Measurements from ENCODE around the gene ECI2. TPM values are rescaled to one million over a fixed set of nuclear protein-coding genes. Genes with fewer than 3 reads are reported as not detected.

ECI2 gene
- total RNA-seq, 6 experiments from 2014 or later, result 76.4 to 140 (median 111) TPM

DNA sequence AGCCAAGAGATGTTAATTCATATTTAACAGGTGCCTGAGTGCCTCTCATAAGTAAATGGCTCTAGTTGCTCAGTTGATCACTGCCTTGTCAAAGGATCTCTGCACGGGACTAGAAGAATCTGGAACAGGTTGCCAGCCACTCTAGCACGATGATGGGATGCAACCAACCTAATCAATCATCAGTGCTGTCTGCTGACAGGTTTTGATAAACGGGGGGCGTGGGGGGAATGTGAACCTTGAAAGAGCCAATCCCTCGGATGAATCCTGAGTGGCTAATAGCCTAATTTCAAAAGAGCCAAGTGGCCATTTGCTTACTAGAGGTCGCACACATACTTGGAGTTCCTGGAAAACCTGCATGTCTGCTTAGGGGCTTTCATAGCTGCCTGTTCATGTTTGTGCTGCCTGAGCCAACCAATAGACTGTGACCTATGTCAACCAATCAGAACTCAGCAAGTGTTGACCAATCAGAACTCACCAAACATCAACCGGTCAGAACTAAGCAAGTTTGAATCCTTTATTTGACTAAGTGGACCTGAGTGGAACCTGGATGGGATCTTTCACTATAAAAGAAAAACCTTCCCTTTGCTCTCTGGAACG lies 43.5 kb upstream of the ECI2 start:
- intact Hi-C loops (cut with DNase I), result no loop called here
- no peak overlapping the region for H3K27ac ChIP-seq
- WGBS (ENCODE audit: insufficient coverage, low coverage, low lambda C conversion rate, missing lambda C conversion rate), result 85% methylated on average over 4 of the region's 8 CpGs
- H3K9me3 ChIP-seq, result no peaks in the 10 kb centered on the region
- DNase-seq, result no peak
- ATAC-seq, result no peak
- H3K27me3 ChIP-seq, result no peaks in the 10 kb centered on the region
- TF ChIP-seq, protein P1, sequence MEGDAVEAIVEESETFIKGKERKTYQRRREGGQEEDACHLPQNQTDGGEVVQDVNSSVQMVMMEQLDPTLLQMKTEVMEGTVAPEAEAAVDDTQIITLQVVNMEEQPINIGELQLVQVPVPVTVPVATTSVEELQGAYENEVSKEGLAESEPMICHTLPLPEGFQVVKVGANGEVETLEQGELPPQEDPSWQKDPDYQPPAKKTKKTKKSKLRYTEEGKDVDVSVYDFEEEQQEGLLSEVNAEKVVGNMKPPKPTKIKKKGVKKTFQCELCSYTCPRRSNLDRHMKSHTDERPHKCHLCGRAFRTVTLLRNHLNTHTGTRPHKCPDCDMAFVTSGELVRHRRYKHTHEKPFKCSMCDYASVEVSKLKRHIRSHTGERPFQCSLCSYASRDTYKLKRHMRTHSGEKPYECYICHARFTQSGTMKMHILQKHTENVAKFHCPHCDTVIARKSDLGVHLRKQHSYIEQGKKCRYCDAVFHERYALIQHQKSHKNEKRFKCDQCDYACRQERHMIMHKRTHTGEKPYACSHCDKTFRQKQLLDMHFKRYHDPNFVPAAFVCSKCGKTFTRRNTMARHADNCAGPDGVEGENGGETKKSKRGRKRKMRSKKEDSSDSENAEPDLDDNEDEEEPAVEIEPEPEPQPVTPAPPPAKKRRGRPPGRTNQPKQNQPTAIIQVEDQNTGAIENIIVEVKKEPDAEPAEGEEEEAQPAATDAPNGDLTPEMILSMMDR (IDR thresholded peaks at IDR 0.05), result no peak
- TF ChIP-seq POLR2A (IDR thresholded peaks at IDR 0.05), result no peak
- no peaks in the 10 kb centered on the region for H3K36me3 ChIP-seq
- no peaks in the 10 kb centered on the region for H3K4me1 ChIP-seq
- no peak overlapping the region for H3K4me3 ChIP-seq

DNA sequence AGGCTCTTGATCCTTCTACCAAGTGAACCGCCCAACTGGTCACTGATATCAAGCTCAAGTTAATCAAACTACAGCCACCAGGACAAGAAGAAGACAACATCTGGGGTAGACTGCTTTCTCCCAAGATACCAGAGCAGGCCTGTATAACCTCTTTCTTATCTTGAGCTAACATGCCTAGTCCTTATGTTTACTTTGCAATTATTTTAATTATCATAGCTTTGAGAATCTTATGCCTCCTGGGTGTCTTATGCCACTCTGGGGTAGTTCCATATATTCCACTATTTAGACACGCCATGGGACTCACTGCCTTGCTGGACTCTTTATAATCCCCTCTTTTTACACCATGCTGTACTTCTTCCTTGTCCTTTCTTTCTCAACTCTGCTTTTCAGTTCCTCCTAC lies 41.5 kb upstream of the ECI2 start:
- no peak for DNase-seq
- Histone ChIP-seq H3K27ac (no peak overlapping the region), H3K9me3 (no peaks in the 10 kb centered on the region), H3K4me3 (no peak overlapping the region), H3K4me1 (no peaks in the 10 kb centered on the region), H3K36me3 (no peaks in the 10 kb centered on the region), H3K27me3 (no peaks in the 10 kb centered on the region)
- intact Hi-C loops (cut with DNase I), result no loop called here
- TF ChIP-seq, protein P1 (IDR thresholded peaks at IDR 0.05), result no peak
- no peak for TF ChIP-seq POLR2A (IDR thresholded peaks at IDR 0.05)
- ATAC-seq, result no peak
- 89% methylated on average over 2 of the region's 2 CpGs for WGBS (ENCODE audit: insufficient coverage, low coverage, low lambda C conversion rate, missing lambda C conversion rate)

DNA sequence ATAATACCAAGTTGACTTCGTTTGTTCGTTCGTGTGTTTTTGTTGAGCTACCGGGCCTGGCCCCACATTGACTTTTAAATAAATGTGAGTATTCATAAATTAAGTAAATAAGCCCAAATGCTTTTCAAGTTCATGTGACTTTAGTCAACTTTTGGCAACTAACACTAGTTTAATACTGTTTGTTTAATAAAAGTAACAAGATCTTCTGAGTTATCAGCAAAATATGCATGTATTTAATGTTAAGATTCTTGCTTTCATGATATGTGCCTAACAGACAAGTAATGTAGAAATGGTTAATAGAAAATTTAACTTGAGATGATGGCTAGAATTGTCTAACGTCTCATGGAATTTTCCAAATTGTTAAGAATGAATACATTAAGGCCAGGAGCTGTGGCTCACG lies 38.7 kb upstream of the ECI2 start:
- WGBS (ENCODE audit: insufficient coverage, low coverage, low lambda C conversion rate, missing lambda C conversion rate), result 88% methylated on average over 5 of the region's 6 CpGs
- intact Hi-C loops (cut with DNase I), result no loop called here
- no peaks in the 10 kb centered on the region for H3K9me3 ChIP-seq
- DNase-seq (no peak), ATAC-seq (no peak)
- no peaks in the 10 kb centered on the region for H3K4me1 ChIP-seq
- TF ChIP-seq POLR2A (IDR thresholded peaks at IDR 0.05), result no peak
- TF ChIP-seq, protein P1 (IDR thresholded peaks at IDR 0.05), result no peak
- no peaks in the 10 kb centered on the region for H3K27me3 ChIP-seq
- no peak overlapping the region for H3K27ac ChIP-seq
- H3K4me3 ChIP-seq, result no peak overlapping the region
- no peaks in the 10 kb centered on the region for H3K36me3 ChIP-seq

DNA sequence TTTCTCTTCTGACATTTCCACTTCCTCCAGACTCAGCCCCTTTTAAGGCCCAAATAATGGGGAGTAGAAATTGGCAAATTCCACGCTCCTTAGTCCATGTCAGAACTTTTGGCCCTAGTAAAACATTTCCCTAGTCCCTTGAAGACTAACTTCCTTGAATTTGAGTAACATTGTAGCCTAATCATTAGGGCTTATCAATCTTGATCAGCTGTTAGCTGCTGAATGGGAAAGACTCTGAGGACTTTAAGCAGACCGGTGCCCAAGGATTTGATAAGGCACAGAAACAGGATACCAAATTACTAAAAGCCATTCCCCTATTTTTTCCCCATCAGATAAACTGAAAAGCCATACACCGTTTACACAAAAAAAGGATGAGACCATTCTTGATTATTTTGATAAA lies 37.0 kb upstream of the ECI2 start:
- Histone ChIP-seq H3K4me3 (no peak overlapping the region), H3K27me3 (no peaks in the 10 kb centered on the region), H3K36me3 (no peaks in the 10 kb centered on the region), H3K27ac (no peak overlapping the region), H3K9me3 (no peaks in the 10 kb centered on the region), H3K4me1 (no peaks in the 10 kb centered on the region)
- TF ChIP-seq, protein P1 (IDR thresholded peaks at IDR 0.05), result no peak
- TF ChIP-seq POLR2A (IDR thresholded peaks at IDR 0.05), result no peak
- intact Hi-C loops (cut with DNase I), result no loop called here
- ATAC-seq, result no peak
- WGBS (ENCODE audit: insufficient coverage, low coverage, low lambda C conversion rate, missing lambda C conversion rate), result 81% methylated on average over 3 of the region's 3 CpGs
- no peak for DNase-seq

DNA sequence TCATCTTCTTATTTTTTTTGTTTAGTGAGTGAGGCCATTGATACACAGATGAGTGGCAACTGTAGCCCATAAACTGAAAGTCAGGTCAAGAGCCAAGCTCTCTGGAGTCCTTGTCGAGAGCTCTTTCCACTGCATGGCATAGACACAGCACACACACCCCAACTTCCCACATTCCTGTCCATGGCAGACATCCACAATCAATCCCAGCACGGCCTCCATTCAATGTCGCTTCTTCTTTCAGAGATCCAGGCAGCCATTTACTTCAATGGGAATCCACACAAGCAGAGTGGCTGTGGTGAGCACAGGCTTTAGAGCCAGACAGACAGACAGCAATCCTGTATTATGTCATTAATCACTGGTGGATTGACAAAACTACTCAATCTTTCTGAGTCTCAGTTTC lies 34.9 kb upstream of the ECI2 start:
- no peaks in the 10 kb centered on the region for H3K4me1 ChIP-seq
- no peak overlapping the region for H3K27ac ChIP-seq
- no peaks in the 10 kb centered on the region for H3K36me3 ChIP-seq
- no peak overlapping the region for H3K4me3 ChIP-seq
- no peaks in the 10 kb centered on the region for H3K9me3 ChIP-seq
- H3K27me3 ChIP-seq, result no peaks in the 10 kb centered on the region
- no peak for ATAC-seq
- intact Hi-C loops (cut with DNase I), result no loop called here
- WGBS (ENCODE audit: insufficient coverage, low coverage, low lambda C conversion rate, missing lambda C conversion rate), result 80% methylated on average over 1 of the region's 3 CpGs
- TF ChIP-seq, protein P1 (IDR thresholded peaks at IDR 0.05), result no peak
- TF ChIP-seq POLR2A (IDR thresholded peaks at IDR 0.05), result no peak
- DNase-seq, result no peak
